Hepatic stellate cell (primary cell): ENCODE measurements around the gene IGF2.
"Not testable (repeated sequence)": the region's sequence is repeated elsewhere in the genome, so short reads cannot be mapped to it uniquely, and the experiment has no call there.

Source experiments
- DNase-seq: peaks from one replicate; pipeline ENCODE4 v3.0.0; 2011; ENCODE audit warnings: low spot score

IGF2 gene

GRCh38 chr11:2136209-2136951, 2.8 kb downstream of the IGF2 start:
- DNase-seq: no peak

- no peak for DNase-seq
Observed at GRCh38 chr11:2135648-2136201, 3.5 kb downstream of the IGF2 start.

DNA sequence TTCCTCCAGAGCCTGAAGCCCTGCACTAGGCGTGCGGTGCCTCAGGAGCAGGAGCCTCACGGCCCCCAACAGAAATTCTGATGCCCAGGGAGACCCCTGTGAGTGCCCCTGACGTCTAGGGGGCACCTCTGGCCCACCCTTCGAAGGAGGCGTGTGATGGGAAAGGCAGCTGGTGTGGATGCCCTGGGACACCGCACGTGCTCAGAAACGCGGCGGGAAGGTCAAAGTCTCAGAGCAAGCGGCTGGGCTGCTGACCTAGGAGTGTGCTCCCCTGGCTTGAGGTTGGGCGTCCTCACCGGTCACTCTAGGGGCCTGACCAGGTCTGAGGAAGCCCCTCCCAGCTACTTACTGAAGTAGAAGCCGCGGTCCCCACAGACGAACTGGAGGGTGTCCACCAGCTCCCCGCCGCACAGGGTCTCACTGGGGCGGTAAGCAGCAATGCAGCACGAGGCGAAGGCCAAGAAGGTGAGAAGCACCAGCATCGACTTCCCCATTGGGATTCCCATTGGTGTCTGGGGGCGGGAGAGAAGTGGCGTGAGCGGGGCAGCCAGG, 4.1 kb downstream of the IGF2 start:
- no peak for DNase-seq

GRCh38 chr11:2134022-2135010, 4.9 kb downstream of the IGF2 start:
- no peak for DNase-seq

DNA sequence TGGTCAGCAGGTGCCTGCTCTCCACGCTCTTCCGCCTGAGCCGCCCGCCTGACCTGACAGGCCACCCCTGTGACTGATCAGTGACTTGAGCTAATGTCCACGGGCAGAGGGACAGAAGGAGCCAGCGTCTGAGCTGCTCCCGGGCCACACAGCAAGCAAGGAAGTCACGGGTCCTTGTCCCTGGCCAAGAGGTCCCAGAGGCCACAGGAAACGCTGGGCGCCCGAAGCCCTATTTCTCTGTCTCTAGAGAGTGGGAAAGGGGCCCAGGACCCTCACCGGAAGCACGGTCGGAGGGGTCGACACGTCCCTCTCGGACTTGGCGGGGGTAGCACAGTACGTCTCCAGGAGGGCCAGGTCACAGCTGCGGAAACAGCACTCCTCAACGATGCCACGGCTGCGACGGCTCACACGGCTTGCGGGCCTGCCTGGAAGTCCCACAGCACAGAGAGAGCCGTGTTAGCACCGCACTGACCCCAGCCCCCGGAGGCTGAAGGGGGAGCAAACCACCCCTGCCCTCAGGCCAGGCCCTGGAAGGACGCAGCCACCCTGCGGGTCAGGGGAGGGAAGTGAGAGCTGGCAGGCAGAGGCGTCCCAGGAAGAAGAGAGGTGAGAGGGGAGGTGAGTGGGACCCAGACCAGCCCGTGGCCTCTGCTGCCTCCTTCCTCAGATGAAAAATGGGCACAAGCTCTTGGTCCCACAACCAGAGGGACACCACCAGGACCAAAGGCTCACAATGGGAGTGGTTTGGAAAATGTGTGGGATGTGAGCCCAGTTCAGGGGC, 5.8 kb downstream of the IGF2 start:
- DNase-seq: no peak

GRCh38 chr11:2132874-2133240, 6.3 kb downstream of the IGF2 start:
- DNase-seq: no peak

- no peak for DNase-seq
Observed at GRCh38 chr11:2132246-2132645, 6.9 kb downstream of the IGF2 start.

GRCh38 chr11:2131371-2132236, 7.6 kb downstream of the IGF2 start:
- no peak for DNase-seq

DNA sequence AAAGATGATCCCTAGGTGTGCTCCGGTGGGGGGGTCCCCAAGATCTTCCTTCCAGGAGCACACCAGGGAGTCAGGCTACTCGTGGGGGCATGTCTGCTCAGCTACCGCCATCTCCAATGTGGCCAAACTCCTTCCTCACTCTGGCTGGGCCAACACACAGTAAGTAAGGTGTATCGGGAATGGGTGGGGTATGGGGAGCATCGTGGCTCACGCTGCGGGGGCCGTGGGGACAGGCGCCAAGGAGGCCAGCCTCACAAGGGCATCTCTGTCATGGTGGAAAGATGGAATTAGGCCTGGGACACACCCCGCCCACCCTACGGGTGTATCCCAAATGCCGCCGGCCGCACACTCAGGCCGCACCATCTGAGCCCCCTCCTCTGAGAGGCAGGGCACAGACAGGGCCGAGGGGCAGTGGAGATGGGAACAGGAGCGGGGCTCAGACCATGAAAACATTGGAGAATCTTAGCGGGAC, 8.3 kb downstream of the IGF2 start:
- no peak for DNase-seq

GRCh38 chr11:2129699-2130366, 9.4 kb downstream of the IGF2 start:
- no peak for DNase-seq

DNA sequence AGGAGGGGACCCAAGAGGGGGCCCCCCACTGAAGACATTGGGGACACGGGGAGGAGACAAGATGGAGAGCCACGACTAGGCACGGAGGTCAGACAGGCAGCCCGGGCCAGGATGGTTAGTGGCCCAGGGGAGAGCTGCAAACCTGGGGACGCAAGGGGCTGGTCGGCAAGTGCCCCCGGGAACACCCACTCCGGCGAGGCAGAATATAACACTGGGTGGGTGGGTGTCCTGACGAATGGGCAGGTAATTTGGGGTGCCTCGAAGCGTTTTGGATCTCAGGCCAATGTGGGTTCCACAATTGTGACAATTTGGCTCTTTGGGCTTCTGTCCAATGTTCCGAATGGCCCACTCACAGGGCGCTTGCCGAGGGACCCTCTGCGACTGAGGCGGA, 9.9 kb downstream of the IGF2 start:
- DNase-seq: no peak

DNA sequence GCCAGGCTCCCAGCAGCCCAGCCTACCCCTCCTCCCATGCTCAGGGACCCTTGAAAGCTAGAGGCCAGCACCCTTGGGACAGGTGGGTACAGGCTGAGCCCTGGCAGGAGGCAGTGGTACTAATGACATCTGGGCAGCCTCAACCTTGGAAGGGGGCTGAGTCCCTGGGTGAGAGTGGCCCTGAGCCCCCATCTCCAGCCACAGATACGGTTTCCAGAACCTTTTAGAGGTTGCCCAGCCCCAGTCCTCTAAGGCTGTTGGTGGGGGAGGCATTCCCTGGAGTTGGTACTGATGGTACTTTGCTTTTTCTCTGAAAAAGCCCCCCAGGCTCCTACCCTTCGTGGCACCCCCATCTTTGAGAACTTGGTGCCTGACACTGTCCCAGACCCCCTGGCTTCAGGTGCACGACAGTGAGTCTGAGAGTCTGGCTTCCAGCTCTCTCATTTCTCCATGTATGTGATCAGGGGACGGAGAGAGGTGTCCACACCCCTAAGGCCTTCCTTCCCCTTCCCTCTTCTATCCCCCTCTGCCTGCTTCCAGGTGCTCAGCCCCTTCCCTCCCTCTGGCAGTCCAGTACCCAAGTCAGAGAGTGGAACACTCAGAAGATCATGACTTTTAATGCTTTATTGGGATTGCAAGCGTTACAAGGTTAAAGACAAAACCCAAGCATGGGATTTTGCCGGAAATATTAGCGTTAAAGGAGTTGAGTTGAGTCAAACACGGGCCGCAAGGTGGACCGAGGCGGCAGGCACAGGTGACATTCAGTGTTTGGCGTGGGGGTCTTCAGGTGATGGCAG, 10.5 kb downstream of the IGF2 start:
- no peak for DNase-seq

GRCh38 chr11:2128130-2128510, 11.1 kb downstream of the IGF2 start:
- no peak for DNase-seq

GRCh38 chr11:2127482-2128129, 11.6 kb downstream of the IGF2 start:
- no peak for DNase-seq

- DNase-seq: no peak
Observed at GRCh38 chr11:2126520-2127085, 12.6 kb downstream of the IGF2 start.

GRCh38 chr11:2124736-2125484, 14.3 kb downstream of the IGF2 start:
- DNase-seq: not testable (repeated sequence)

DNA sequence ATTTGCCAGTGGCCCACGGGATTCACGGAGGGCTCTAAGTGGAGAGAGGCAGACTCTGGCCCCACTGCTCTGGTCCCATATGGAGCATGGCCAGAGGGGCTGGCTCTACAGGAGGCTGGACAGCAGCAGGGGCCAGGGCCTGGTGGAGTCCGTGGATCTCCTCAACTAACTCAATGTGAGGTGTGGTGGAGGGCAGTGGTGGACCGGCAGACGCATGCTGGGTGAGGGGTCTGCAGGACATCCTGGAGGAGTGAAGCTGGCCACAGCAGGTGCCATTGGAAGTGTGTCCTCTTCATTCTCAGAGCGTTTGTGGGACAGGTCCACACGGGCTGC, 15.6 kb downstream of the IGF2 start:
- no peak for DNase-seq
